ENCODE data around the gene FBXW10. TPM values are rescaled to one million over a fixed set of nuclear protein-coding genes. Genes with fewer than 3 reads are reported as not detected.
"Not testable (repeated sequence)": the region's sequence is repeated elsewhere in the genome, so short reads cannot be mapped to it uniquely, and the experiment has no call there.

The FBXW10 gene
- total RNA-seq, 1 donor from 2014 or later, result 0.47 TPM

DNA sequence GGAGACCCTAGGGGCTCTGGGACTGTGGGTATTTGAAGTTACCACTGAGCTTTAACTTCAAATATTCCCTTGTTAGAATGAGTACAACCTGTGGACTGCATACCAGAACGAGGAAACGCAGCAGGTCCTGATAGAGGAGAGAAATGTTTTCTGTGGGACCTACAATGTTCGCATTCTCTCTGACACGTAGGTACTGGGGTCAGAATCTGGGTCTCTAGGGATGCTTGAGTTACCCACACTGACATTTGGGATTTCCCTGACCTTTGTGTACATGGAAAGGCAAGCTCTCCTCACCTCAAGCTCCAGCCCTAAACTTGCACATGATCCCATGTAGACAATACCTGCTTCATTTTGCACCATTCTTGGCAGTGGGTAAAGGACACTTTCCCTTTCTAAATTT is 12.1 kb downstream of the FBXW10 start:
- not testable (repeated sequence) for DNase-seq

DNA sequence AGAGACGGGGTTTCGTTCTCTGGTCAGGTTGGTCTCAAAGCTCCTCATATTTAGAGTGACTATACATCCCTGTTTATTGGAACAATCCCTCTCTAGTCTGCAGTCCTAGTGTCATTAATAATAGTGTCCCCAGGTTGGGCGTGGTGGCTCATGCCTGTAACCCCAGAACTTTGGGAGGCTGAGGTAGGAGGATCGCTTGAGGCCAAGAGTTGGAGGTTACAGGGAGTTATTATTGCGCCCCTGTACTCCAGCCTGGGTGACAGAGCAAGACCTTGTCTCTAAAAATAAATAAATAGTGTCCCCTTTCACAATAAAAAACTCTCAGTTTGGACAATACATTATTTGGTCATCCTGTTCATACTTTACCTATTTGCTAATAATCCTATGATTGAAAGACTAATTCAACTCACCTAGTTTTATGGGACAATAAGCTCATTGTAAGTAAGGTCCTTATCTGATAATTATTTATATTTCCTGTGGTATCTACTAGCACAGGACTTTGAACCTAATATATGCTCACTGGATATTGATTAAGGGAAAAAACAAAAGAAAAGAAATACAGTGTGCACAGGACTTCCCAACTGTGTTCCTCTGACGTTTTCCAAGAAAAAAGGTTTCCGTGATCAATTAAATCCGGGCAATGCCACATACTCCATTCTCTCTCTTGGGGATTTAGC is 13.7 kb downstream of the FBXW10 start:
- DNase-seq, result not testable (repeated sequence)

DNA sequence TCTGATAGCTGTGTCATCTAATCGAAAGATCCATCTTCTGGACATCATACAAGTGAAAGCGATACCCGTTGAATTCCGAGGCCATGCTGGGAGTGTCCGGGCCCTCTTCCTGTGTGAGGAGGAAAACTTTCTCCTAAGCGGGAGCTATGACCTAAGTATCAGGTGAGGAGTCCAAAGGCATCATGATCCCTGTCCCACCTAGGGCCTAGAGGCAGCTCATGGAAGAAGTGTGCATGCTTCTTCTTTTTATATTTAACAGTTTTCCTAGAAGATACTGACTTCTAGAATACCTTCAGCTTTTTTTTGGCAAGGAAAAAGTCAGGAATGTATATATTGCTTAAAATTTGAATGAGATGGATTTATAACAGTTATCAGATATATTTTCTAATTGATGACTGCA is 14.5 kb downstream of the FBXW10 start:
- not testable (repeated sequence) for DNase-seq

DNA sequence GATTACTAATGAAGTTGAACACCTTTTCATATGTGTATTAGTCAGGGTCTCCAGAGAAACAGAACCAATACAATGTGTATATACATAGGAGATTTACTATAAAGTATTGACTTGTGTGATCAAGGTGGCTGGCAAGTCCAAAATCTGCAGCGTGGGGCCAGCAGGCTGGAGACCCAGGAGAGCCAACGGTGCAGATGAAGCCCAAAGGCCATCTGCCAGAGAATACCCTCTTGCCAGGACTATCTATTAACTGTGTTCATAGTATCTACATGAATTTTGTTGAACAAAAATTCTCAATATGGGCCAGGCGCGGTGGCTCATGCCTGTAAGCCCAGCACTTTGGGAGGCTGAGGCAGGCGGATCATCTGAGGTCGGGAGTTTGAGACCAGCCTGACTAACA is 16.4 kb downstream of the FBXW10 start:
- not testable (repeated sequence) for DNase-seq

DNA sequence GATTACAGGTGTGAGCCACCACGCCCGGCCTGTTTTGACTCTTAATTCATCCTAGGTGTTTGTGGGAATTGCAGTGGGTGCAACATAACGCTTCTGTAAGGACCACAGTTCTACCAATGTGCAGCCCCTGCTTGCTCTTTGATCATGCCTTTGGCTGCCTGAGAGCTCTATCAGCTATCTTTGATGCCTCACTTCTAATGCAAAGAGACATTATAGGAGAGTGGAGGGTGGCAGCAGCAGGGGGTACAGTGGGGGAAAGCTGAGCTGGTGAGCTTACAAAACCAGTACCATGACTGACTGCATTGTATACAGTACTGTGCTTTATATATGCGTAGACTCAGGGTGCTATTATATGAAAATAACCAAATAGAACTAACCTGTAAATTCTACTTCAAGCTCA is 26.7 kb downstream of the FBXW10 start:
- not testable (repeated sequence) for DNase-seq

DNA sequence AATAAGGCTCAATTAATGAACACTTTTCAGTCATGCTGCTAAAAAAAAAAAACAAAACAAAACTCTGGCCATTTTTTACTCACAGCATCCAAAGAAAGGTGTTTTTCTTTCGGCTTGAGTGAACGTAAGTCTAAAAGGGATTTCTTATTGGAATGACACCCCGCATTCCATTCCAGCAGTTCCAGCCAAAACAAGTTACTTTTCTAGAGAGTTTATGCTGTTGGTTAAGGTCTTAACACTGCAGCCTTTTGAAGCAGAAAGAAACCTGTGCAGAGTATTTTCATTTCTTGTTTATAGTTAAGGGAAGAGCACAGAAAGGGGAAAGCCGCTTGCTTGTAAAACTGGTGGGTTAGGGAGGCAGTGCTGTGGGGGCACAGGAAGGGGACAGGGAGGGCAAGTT is 27.2 kb downstream of the FBXW10 start:
- not testable (repeated sequence) for DNase-seq

DNA sequence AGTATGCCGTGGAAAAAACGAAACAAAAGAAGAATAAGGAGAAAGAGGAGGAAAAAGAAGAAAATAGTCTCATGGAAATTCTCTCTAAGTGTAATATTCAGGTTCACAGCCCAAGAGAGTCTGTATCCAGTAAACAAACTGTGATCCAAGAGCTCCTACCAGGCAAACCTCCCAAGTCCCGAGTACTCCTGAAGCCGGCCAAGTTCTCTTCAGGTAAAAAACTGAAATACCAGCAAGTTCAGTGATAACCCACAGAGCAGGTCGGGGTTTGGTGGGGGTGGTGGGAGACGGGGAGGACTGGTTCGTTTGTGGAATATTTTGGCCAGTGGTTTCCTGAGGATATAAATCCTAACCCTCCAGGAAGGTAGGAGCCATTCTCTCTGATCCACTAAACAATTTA is 28.6 kb downstream of the FBXW10 start:
- no peak for DNase-seq

DNA sequence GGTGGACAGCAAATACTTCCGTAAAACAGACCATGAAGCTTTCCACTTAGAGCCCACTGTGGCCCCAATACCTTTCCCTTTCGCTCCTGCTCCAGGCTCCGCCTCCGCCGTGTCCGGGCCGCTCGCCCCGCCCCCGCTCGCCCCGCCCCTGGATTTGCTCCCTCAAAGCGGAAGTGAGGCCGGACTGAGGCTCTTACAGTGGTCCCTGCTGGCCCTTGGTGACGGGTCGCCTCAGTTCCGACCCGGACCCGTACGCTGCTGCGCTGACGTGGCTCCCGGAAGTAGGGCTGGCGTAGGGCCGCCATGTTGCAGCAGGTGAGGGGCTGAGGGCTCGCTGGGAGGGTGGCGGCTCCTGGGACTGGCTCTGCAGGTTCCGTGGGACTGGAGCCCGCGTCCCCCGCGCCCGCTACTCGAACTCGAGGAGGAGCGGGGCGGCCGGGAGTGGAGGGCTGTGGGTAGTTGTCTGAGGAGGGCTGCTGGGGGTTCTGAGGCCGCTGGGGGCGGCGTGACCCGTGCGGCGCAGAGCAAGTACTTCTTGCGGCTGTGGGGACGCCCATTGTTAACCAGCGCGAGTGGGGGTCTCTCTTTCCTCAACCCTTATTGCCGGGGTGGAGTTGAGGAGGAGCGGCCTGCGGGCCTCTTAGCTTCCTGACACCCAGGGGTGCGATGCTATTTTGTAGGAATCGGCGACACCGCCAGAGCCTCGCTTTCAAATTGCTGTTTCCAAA is 37.3 kb downstream of the FBXW10 start, which contains the start of gene TVP23B:
TSS of gene TVP23B (plus strand) at position 193 of the 728 bp plus-strand sequence. CDS start at position 304, 111 bp downstream.
- peak; percentile 93 for DNase-seq

DNA sequence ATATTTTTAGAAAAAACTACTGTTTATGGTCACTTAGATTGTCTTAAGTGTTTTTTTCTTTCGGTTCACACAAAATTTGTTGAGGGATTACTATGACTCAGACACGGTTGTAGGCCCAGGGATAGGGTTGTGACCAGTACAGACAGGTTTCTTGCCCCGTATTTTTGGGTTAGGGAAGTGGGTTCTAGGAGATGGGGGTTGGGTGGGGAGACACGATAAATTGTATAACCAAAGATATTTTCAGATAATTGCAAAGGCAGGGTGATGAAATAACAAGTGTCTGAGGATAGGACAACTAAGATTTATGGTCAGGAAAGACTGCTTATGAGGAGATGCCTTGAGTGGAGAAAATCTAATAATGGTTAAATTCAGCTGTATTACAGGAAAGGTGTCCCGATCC is 38.0 kb downstream of the FBXW10 start:
- not testable (repeated sequence) for DNase-seq

DNA sequence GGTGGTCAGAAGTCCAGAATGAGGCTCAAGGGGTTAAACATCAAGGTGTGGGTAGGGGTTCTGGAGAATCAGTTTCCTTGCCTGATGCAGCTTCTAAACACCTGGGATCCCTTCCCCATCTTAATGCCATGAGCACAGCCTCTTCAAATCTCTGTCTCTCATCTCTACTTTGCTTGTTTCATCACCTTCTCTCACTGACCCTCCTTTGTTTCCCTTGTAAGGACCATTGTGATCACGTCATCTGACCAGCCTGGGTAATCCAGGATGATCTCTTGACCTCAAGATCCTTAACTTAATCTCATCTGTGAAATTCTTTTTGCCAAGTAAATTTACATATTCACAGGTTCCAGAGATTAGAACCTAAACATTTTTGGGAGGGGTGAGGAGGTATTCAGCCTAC is 42.1 kb downstream of the FBXW10 start:
- DNase-seq, result not testable (repeated sequence)

DNA sequence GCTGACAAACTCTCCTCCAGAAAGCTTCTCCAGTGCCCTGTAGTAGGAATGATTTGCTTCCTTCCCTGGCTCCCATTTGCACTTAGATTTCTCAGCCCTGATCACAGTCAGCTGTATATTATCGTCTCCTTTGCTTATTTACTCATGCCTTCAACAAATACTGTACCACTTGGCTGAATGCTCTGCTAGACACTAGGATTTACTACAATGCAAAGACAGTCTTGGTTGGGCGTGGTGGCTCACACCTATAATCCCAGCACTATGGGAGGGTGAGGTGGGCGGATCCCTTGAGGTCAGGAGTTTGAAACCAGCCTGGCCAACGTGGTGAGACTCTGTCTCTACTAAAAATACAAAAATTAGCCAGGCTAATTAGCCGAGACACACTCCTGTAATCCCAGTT is 43.0 kb downstream of the FBXW10 start:
- DNase-seq, result not testable (repeated sequence)

DNA sequence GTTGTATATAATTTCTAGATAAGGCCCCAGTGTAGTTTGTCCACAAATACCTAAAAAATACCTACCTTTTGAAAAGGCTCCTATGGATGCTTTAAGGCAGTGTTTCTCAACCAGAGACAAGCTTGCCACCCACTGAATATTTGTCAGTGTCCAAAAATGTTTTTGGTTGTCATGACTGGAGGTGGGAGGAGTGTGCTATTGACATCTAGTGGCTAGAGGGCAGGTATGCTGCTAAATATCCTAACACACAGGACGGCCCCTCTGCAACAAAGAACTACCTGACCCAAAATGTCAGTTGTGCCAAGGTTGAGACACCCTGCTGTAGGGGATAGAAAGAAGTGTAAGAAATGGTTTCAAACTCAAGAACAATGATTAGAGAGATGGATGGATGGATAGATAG is 47.5 kb downstream of the FBXW10 start:
- DNase-seq, result not testable (repeated sequence)

DNA sequence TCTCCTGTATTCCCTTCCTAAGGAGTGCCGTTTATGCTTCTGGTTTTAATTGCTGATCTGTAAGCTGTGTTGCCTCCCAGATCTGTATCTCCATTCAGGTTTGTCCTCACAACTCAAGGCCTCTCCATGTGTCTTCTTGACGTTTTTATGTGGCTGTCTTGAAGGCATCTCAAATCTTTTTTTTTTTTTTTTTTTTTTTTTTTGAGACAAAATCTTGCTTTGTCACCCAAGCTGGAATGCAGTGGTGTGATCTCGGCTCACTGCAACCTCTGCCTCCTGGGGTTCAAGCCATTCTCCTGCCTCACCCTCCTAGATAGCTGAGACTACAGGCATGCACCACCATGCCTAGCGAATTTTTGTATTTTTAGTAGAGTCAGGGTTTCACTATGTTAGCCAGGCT is 51.0 kb downstream of the FBXW10 start:
- DNase-seq, result not testable (repeated sequence)

DNA sequence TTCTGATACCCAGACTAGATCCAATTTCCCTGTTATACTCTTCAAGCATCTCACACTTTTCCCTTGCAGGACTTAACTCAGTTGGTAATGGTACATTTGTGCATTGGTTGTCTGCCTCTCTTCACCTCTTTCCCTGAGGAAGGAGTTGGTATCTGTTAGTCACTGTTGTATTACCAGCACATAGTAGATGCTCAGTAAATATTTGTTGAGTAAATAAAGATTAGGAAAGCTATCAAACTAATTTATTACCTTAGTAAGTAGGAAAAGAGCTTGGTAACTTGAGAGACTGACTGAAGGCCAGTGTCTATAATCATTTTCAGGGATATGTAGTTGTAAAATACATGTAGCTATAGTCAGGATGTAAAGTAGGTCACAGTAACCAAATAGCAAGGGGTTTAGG is 53.0 kb downstream of the FBXW10 start:
- not testable (repeated sequence) for DNase-seq

DNA sequence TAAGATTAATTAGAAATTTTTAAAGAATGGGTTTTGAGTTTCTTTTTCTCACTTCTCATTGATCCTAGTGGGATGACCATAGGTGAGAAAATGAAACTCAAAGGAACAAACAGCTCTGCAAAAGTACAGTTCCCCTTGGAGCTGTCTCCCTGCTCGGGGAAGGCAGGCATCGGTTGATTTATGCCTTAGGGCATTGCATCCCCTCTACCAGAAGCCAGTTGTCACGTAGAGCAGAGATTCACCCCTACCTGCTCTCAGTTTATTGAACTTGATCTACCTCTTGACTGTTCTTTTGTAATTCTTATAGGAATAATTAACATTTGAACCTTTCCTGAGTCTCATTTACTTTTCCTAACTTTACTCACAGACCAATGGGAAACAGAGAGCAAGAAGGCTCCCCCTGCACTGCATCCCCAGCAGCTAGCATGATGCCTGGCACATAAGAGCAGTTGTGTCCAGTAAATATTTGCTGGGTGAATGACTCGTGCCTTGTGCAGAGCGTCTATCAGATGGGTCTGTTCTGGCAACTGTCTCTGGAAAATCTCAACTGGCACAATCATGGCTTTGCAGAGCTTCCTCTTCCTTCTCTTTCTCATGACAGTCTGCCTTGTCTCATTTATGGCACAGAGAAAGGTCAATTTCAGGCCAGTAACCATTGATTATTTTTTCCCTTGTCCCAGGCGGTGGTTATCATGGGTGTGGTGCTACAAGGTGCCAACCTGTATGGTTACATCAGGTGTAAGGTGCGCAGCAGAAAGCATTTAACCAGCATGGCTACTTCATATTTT is 59.8 kb downstream of the FBXW10 start:
- DNase-seq, result not testable (repeated sequence)

DNA sequence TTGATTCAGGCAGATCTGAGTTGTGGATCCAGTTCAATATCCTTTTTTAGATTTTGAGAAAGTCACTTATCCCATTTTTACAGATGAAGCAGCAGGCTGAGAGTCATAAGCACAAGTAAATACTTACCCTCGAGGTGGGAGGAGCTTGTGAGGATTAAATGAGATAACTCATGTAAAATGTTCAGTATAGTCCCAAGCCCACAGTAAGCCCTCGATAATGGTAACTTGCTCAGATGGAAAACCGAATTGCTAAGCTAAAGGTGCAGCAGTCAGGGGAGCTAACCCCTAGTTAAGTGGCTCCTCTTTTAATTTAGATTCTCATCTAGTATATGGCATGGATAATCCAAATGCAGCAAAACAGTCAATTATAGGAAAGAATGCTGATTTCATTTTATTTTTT is 72.1 kb downstream of the FBXW10 start:
- DNase-seq, result not testable (repeated sequence)

DNA sequence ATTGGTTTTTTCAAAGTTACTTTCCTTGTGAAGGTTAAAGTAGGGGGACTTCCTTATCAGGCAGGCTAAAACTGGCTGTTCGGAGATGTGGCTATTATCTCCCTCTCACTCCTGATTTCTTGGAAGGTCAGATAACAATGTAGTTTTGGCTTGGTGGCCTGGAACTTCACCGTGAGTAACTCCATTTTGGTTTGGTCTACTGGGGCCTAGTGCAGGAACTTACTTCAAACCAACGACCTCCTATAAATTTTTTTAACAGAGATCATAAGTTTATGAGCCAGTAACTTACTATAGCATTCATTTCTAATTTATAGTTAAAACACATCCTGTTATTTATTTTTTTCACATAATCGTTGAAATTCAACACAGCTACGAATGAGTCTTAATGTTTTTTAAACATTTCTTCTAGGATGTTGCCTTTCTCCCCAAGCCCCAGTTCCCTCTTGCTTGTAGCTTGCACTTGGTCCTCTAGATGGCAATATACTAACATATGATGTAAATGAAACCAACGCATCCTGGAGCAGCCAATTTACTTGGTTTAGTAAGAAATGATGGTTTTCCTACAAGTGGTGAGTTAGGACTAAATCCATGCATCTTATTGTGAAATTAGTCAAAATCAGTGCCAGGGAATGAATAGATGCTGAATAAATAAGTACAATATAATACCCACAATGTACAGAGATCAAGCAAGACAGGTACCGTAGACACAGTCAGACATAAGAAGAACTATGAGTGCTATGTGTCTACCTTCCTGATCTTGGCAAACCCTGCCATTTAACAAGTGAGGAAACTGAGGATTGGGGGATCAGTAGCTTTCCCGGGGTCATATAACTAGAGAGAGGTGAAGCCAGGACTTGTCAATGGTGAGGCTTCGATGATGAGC is 72.9 kb downstream of the FBXW10 start:
- peak; percentile 8 for DNase-seq

DNA sequence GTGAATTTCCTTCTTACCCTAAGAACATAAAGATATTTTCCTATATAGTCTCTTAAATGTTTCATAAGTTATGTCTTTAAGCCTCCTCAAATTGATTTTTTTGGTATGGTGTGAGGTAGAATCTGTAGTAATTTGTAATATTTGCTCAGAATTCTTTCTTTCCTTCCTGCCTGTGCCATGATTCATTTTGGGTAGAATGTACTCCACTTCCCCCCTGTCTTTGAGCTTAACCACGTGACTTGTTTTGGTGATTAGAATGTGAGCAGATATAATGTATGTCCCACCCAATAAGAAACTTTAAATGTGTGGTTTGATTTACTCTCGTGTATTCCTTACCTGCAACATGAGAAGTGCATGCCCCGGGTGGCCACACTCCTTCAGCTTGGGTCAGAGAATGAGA is 77.6 kb downstream of the FBXW10 start:
- DNase-seq, result not testable (repeated sequence)

DNA sequence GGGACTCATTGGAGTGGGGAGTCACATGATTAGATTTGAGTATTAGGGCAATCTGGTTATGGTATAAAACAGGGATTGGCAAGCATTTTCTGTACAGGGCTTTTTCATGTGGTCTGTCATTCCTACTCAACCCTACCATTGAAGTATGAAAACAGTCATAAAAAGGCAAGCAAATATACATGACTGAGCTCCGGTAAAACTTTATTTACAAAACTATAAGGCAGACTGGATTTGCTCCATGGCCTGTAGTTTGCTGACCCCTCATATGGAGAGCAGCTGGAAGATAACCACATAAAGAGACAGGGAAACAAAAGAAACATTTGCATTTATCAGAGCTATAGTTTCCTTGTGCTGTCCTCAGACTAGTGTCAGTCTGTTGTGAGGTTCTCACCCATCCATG is 83.8 kb downstream of the FBXW10 start:
- DNase-seq, result not testable (repeated sequence)

Data from occipital lobe (tissue), 2 donors.